Stomach (tissue), 9 donors: ENCODE data around the gene MSRB2. TPM values are rescaled to one million over a fixed set of nuclear protein-coding genes. Genes with fewer than 3 reads are reported as not detected.
A peak's percentile ranks its signal among the peaks of the same experiment; 100 is the strongest.

Experiments used
- DNase-seq, 2 donors: peaks; one replicate each; pipeline versions ENCODE4 v3.0.0 to v3.0.0-alpha.2; 2013 to 2019
- H3K27ac ChIP-seq, 5 donors: fragments of 200-600 bp in 4 of 5; sonication (generic) in 4 of 5; one replicate each; pipeline ENCODE4 v1.5.1; 2013 to 2019; ENCODE audit warnings: mild to moderate bottlenecking in 1 of 5, moderate library complexity in 1 of 5
- H3K27me3 ChIP-seq, 3 donors: fragments of 200-600 bp; sonication (generic); one replicate each; pipeline ENCODE4 v1.5.1; 2017 to 2019; ENCODE audit warnings: mixed run types in 1 of 3
- H3K36me3 ChIP-seq, 4 donors: fragments of 200-600 bp; sonication (generic); 1 replicate in 3 of 4; 2 replicates in 1 of 4; pipeline ENCODE4 v1.5.1; 2016 to 2019
- H3K4me1 ChIP-seq, 4 donors: fragments of 200-600 bp; sonication (generic); one replicate each; pipeline ENCODE4 v1.5.1; 2016 to 2019
- H3K4me3 ChIP-seq, 4 donors: fragments of 200-600 bp; sonication (generic) in 3 of 4; one replicate each; pipeline ENCODE4 v1.5.1; 2016 to 2019; ENCODE audit warnings: mild to moderate bottlenecking in 1 of 4
- H3K9me3 ChIP-seq, 4 donors: fragments of 200-600 bp; sonication (generic); one replicate each; pipeline ENCODE4 v1.5.1; 2016 to 2019
- EP300 ChIP-seq: sonication (generic); formaldehyde crosslinking; IDR thresholded peaks from one replicate; pipeline ENCODE4 v1.6.1; 2017; ENCODE audit warnings: antibody characterized with exemption
- POLR2A ChIP-seq, 4 donors: fragments of 450-650 bp; IDR thresholded peaks; one replicate each; pipeline ENCODE4 v1.6.1; 2016; ENCODE audit warnings: antibody characterized with exemption in 4 of 4, control low read depth in 2 of 4, mild to moderate bottlenecking in 1 of 4, moderate library complexity in 1 of 4
- POLR2AphosphoS5 ChIP-seq, 3 donors: sonication (generic); formaldehyde crosslinking; IDR thresholded peaks; one replicate each; pipeline ENCODE4 v1.6.1; 2016; ENCODE audit warnings: antibody characterized with exemption in 3 of 3
- WGBS, 5 donors: extraction: QIAGEN DNeasy Blood & Tissue Kit in 3 of 5; methylation state at CpG; one replicate each; pipeline versions ENCODE4 v1.1.5 to v1.1.7; 2013 to 2018; 5-methylcytosine and 5-hydroxymethylcytosine counted together
- intact Hi-C: fragments of 100-400 bp; cut with DNase I; formaldehyde crosslinking; loops from one replicate; pipeline ENCODE4 v1.15.1; 2023; ENCODE audit warnings: low total_unique reads
- polyA plus RNA-seq, 3 donors: library from polyadenylated mRNA; stranded (reverse); fragments of 200-250 nt; gene quantifications; one replicate each; pipeline ENCODE4 v1.2.3, GENCODE V29; 2013
- total RNA-seq, 5 donors: library from RNA; depleted of rRNA; stranded (reverse); fragments of >200 nt; gene quantifications; one replicate each; pipeline versions ENCODE4 v1.1.0 to v1.2.3, GENCODE V29; 2014 to 2016
- TF ChIP-seq, protein P1 (sequence below), 7 experiments: fragments of 450-650 bp in 4 of 7; fragments of 200-600 bp in 3 of 7; sonication (generic) in 3 of 7; IDR thresholded peaks; one replicate each; pipeline ENCODE4 v1.5.1; 2016 to 2019; ENCODE audit warnings: antibody characterized with exemption in 7 of 7, control low read depth in 2 of 7, mild to moderate bottlenecking in 1 of 7
- donor health status: healthy with polysubstance abuse.
- donor health status: Bipolar disorder and iron deficiency.
- donor health status: healthy.

MSRB2 gene
- total and polyA plus RNA-seq, 8 donors: 2.3 to 35.6 (median 13.5) TPM

DNA sequence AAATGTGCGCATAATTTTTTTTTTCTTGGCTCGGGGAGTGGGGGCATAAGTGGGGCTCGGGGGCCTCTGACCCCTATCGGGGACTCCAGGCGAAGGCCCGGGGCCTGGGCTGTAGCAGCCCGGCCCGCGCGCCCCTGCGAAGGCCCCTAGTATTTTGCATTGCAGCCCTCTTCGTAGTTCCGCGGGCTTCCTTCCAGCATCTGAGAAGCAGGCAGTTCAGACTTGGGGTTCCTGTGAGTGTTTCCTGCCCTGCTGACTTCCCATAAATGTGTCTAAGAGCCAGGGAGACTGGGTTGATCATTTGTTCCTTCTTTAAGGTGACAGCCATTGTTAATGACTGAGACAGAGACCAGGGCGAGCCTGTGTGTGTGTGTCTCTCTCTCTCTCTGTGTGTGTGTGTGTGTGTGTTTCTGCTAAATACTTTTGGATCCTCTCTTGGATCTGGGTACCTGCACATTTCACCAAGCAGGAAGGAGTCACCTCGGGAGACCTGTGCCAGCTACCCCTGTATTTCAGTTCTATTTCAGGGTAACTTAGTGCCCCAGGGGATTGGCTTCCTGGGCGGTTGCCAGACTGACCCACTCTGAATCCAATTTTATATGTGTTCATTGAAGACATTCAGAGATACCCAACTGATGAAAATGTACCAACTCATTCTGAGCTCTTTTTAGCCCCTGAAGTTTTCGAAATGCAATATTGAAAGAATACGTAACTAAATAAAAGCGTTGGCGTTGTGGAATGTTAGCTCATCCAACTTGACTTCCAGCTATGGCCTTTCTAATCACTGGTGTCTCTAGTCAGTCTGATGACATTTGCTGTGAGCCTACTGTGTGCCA is 805 bp downstream of the MSRB2 start:
- Histone ChIP-seq H3K27me3 (no peaks in the 10 kb centered on the region), H3K27ac (peak overlapping the region; percentile 86 to 94 (median 92)), H3K4me3 (peak overlapping the region; percentile 54 to 69 (median 67)), H3K36me3 (no peaks in the 10 kb centered on the region), H3K4me1 (peaks cover 8 to 39% (median 14%) of the 10 kb centered on the region in 4 donors), H3K9me3 (peaks cover 0 to 15% (median 0%) of the 10 kb centered on the region in 4 donors)
- intact Hi-C loops: no loop called here
- 19 to 38% (median 20%) methylated on average over 9 to 21 of the region's 21 CpGs for WGBS, 5 donors
- peak; percentile 37 to 84 for DNase-seq
- TF ChIP-seq, protein P1, sequence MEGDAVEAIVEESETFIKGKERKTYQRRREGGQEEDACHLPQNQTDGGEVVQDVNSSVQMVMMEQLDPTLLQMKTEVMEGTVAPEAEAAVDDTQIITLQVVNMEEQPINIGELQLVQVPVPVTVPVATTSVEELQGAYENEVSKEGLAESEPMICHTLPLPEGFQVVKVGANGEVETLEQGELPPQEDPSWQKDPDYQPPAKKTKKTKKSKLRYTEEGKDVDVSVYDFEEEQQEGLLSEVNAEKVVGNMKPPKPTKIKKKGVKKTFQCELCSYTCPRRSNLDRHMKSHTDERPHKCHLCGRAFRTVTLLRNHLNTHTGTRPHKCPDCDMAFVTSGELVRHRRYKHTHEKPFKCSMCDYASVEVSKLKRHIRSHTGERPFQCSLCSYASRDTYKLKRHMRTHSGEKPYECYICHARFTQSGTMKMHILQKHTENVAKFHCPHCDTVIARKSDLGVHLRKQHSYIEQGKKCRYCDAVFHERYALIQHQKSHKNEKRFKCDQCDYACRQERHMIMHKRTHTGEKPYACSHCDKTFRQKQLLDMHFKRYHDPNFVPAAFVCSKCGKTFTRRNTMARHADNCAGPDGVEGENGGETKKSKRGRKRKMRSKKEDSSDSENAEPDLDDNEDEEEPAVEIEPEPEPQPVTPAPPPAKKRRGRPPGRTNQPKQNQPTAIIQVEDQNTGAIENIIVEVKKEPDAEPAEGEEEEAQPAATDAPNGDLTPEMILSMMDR (IDR thresholded peaks at IDR 0.05): no peak
- TF ChIP-seq EP300: no peak
- peak in 1 of 3 donors; percentile 19 for TF ChIP-seq POLR2AphosphoS5 (IDR thresholded peaks at IDR 0.05)
- no peak for TF ChIP-seq POLR2A (IDR thresholded peaks at IDR 0.05)

DNA sequence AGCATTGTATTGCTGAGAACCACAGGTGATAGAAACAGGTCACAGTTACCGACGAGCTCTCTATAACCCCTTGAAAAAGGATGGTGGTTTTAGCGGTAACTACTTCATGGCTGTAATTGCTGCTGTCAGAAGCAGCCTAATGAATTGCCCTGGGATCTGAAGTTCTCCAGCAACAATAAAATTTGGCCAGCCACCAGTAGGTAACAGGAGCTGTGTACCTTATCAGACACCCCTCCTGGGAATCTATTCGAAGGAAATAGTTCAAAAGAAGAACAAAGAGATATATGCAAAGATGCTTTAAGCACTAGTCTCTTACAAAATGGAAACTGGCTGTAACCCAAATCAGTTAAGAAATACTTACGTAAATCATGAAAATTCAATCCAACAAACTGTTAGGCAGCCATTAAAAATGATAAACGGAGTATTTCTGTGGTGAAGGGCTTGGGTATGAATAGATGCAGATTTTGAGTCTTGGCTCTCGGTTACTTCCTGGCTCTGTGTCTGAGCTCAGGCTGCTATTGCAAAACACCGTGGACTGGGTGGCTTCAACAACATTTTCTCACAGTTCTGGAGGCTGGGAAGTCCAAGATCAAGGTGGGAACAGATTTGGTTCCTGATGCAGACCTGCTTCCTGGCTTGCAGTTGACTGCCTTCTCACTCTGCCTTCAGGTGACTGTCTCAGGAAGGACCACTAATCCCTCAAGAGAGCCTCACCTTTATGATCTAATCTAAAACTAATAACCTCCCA is 1.6 kb downstream of the MSRB2 start:
- H3K4me3 ChIP-seq: peak overlapping the region; percentile 54 to 69 (median 67)
- DNase-seq: peak in 1 of 2 donors; percentile 66

DNA sequence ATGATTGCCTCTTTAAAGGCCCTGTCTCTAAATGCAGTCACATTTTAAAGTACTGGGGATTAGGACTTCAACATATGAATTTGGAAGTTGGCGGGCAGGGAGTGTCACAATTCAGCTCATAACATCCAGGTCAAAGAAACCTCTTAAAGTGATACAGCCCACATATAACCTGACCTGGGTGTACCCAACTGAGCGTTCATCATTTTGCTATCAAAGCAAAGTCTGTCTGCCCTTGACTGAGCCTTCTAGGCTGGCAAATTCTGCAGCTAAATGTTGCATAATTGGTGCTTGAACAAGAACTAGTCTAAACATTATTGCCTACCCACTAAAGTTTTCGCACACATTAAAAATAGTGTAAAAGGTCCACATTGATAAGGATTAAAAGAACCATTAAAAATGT is 3.7 kb downstream of the MSRB2 start:
- peaks cover 0 to 2% (median 1%) of the 10 kb centered on the region in 4 donors for H3K36me3 ChIP-seq
- intact Hi-C loops: no loop called here
- peaks cover 0 to 12% (median 0%) of the 10 kb centered on the region in 4 donors for H3K9me3 ChIP-seq
- no peak for DNase-seq
- H3K27me3 ChIP-seq: no peaks in the 10 kb centered on the region
- TF ChIP-seq POLR2A (IDR thresholded peaks at IDR 0.05) (no peak), EP300 (no peak)
- WGBS, 5 donors: 91 to 96% (median 96%) methylated on average over 3 of the region's 3 CpGs
- H3K4me1 ChIP-seq: peaks cover 8 to 39% (median 14%) of the 10 kb centered on the region in 4 donors
- H3K4me3 ChIP-seq: no peak overlapping the region
- no peak overlapping the region for H3K27ac ChIP-seq

More for the DNA sequence above, 1.6 kb downstream of the MSRB2 start:
- H3K36me3 ChIP-seq: no peaks in the 10 kb centered on the region
- WGBS, 5 donors: 37 to 73% (median 57%) methylated on average over 8 of the region's 8 CpGs
- H3K27ac ChIP-seq: peak overlapping the region in 4 of 5 donors; percentile 86 to 94 (median 90)
- H3K9me3 ChIP-seq: peaks cover 0 to 12% (median 0%) of the 10 kb centered on the region in 4 donors
- no peaks in the 10 kb centered on the region for H3K27me3 ChIP-seq
- peaks cover 8 to 39% (median 14%) of the 10 kb centered on the region in 4 donors for H3K4me1 ChIP-seq
- no peak for TF ChIP-seq EP300
- no peak for TF ChIP-seq POLR2A (IDR thresholded peaks at IDR 0.05)
- TF ChIP-seq, protein P1 (IDR thresholded peaks at IDR 0.05): no peak
- peak in 2 of 3 donors; percentile 13 to 58 for TF ChIP-seq POLR2AphosphoS5 (IDR thresholded peaks at IDR 0.05)
- intact Hi-C loops: no loop called here

DNA sequence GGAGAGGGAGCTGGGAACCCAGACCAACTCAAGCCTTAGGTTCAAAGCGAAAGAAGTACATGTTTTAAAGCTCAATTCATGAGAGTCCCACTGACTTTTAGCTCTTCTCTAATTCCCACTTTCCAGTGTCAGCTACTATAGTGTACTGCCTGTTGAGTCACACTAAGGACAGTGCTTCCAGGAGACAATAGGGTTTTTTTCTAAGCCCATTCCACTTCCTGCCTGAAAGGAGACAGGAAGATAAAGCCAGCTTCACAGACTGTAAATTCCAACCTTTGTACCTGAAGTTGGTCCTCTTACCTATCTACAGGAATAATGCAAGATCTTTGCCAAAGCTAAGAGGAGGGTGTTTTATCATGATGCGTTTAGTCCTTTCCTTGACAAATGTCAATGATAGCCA is 4.4 kb downstream of the MSRB2 start:
- Histone ChIP-seq H3K9me3 (peaks cover 0 to 12% (median 0%) of the 10 kb centered on the region in 4 donors), H3K36me3 (peaks cover 7 to 9% (median 8%) of the 10 kb centered on the region in 4 donors), H3K27me3 (no peaks in the 10 kb centered on the region), H3K4me3 (no peak overlapping the region), H3K4me1 (peaks cover 8 to 36% (median 13%) of the 10 kb centered on the region in 4 donors), H3K27ac (peak overlapping the region in 1 of 5 donors; percentile 14)
- 48 to 74% (median 65%) methylated on average over 2 of the region's 2 CpGs for WGBS, 5 donors
- TF ChIP-seq POLR2AphosphoS5 (IDR thresholded peaks at IDR 0.05): no peak
- TF ChIP-seq POLR2A (IDR thresholded peaks at IDR 0.05): no peak
- no peak for TF ChIP-seq EP300
- TF ChIP-seq, protein P1 (IDR thresholded peaks at IDR 0.05): no peak
- DNase-seq: no peak
- intact Hi-C loops: no loop called here
